GM18861 (cell line): ENCODE measurements around the gene DGCR8.

Experiments
- ATAC-seq: cut with Tn5 transposase; IDR thresholded peaks from one replicate; pipeline ENCODE4 v1.9.1; 2021; ENCODE audit not compliant: unreplicated experiment

The DGCR8 gene

GRCh38 chr22:20123366-20124082 is 43.5 kb downstream of the DGCR8 start:
- ATAC-seq: no peak

GRCh38 chr22:20124083-20124787 is 44.2 kb downstream of the DGCR8 start:
- no peak for ATAC-seq

GRCh38 chr22:20125201-20126174 is 45.4 kb downstream of the DGCR8 start:
- ATAC-seq: no peak

GRCh38 chr22:20126284-20127029 is 46.4 kb downstream of the DGCR8 start:
- ATAC-seq: no peak

DNA sequence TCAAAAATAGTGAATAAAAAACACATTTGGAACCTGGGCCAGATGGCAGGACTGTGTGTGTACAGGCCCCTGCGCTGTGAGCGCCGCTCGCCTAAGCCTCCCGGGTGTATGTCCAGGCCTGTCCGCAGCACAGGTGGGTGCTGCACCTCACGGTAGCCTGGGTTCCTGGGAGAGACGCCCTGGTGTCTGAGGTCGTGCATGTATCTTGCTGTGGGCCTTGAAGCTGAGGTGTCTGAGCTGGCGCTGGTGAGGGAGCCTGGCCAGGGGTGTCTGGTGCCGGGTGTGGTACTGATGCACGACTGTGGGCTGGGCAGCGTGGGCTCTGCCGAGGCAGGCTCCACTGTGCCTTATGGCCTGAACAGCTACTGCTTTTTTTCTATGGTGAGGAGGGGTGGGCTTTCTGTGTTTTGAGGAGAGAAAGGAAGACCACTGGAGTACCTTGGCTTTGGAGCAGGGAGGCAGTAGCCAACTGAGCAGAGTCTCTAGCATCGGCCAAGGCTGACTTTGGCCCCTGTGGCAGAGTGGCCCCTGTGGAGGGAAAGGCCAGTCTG is 47.4 kb downstream of the DGCR8 start:
- no peak for ATAC-seq

DNA sequence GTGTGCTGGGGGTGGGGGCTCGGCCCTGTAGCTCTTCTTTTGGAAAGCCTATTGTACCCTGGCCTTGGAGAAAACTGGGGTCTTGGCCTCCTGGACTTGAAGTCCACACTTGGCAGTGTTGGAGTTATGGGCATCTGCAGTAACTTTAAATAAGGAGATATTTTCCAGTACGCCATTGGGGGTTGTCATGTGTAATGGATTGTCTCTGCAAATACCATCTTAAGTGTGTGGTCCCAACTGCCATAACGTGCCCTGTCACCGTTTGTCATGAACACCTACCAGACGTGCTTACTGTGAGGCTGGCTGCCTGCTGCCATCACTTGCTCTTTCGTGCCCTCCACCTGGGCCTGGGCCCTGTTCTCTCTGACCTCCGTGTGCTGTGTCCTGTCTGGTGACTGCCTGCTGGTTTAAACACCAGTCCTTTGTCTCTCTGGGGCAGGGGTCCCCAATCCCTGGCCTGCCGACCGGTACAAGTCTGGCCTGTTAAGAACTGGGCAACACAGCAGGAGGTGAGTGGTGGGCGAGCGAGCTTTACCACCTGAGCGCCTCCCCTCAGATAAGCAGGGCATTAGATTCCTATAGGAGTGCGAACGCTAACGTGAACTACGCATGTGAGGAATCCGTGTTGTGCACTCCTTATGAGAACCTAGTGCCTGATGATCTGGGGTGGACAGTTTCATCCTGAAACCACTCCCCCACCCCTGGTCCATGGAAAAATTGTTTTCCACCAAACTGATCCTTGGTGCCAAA is 48.0 kb downstream of the DGCR8 start:
- ATAC-seq: no peak

GRCh38 chr22:20128619-20128901 is 48.5 kb downstream of the DGCR8 start:
- ATAC-seq: no peak

- no peak for ATAC-seq
These were observed 49.1 kb downstream of the DGCR8 start for GRCh38 chr22:20128902-20129746.

DNA sequence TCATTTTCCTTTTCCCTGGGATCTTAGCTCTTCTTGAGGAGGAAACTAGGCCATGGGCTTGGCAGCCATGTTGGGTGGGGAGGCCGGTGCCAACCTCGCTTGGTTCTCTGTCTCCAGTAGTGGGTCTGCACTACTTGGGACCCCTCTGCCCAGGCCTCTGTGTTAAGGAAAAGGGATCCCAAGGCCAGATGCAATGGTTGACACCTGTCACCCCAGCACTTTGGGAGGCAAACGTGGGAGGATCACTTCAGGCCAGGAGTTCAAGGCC is 49.6 kb downstream of the DGCR8 start:
- no peak for ATAC-seq

DNA sequence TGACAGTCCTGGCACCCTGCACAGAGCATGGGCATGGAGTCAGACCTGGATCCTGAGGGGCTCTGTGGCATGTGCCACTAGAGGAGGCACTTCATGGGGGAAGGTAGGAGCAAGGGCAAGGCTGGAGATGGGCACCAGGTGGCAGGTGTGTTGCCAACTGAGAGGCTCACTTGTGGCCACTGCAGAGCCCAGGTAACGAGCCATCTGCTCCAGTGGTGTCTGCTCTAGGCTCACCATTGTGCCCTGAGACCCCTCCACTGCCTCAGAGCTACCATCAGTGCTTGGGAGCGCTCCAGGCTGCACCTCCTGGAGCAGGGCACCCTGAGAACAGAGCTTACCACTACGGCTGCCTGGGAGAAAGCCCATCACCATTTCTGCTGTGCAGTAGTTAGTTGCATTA is 50.3 kb downstream of the DGCR8 start:
- ATAC-seq: no peak

GRCh38 chr22:20130731-20131596 is 50.9 kb downstream of the DGCR8 start:
- no peak for ATAC-seq

- ATAC-seq: no peak
These were observed 51.5 kb downstream of the DGCR8 start, which contains the start of gene ZDHHC8 for GRCh38 chr22:20131597-20131858. Gene ZDHHC8, plus strand, starts transcription at chr22:20131804. Its CDS starts 144 bp downstream, at chr22:20131948.

- ATAC-seq: no peak
These were observed 52.0 kb downstream of the DGCR8 start for GRCh38 chr22:20131859-20132685.

DNA sequence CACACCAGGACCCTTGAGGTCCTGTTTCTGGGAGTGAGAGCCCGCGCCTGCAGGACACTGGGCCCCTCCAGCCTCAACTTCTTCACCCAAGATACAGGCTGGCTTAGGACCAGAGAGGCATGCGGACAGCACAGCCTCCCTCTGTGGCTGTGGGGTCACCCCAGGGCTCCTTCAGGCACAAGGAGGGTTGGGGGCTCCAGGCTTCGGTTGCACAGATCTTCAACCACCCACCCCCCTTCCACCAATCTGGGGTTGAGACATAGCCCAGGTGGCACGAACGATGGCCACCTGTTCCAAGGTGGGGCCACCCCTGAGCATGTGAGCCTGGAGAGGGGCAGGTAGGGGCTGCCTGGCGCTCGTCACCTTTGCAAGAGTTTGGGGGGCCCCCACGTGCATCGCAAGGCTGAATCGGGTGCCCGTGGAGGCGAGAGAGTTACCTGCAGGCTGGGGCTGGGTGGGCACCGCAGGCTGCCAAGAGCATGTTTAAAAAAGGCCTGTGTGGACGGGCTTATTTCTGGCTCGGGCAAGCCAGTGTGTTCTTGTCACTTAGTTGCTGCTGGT is 52.7 kb downstream of the DGCR8 start:
- ATAC-seq: no peak

- no peak for ATAC-seq
These were observed 54.0 kb downstream of the DGCR8 start for GRCh38 chr22:20133930-20134549.

- no peak for ATAC-seq
These were observed 55.2 kb downstream of the DGCR8 start for GRCh38 chr22:20135265-20135664.
